GM21381 (cell line): ENCODE measurements around the gene BUD31.

Experiments used
- ATAC-seq: cut with Tn5 transposase; IDR thresholded peaks from one replicate; pipeline ENCODE4 v1.9.1; 2021; ENCODE audit warnings: mild to moderate bottlenecking, moderate library complexity; ENCODE audit not compliant: unreplicated experiment

Gene BUD31

DNA sequence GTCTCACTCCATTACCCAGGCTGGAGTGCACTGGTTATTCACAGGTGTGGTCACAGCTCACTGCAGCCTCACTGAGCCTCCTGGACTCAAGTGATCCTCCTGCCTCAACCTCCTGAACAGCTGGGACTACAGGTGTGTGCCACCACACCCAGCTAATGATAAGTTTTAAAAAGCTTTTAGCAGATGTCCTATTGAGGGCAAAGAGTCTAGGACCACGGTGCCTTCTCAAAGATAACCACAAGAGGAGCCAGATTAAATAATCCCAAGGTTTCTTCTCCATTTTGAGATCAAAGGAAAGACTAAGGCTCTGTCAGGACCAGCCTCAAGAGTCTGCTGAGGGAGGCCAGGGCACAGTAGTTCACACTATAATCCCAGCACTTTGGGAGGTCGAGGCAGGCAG is 52.5 kb downstream of the BUD31 start:
- no peak for ATAC-seq

DNA sequence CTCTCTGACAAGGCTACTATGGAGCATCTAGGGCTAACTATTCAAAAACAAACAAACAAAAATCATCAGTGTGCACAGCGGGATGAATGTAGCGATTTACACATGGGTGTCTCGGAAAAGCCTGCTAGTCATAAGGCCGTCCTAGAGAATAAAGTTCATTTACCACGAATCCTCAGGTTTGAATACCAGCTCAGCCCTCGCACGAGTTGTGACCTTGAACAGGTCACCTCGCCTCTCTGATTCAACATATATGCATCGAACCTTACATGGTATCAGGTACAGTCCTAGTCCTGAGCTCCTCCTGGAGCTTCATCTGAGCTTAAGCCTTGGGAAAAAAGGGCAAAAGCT is 56.6 kb downstream of the BUD31 start:
- ATAC-seq: no peak

DNA sequence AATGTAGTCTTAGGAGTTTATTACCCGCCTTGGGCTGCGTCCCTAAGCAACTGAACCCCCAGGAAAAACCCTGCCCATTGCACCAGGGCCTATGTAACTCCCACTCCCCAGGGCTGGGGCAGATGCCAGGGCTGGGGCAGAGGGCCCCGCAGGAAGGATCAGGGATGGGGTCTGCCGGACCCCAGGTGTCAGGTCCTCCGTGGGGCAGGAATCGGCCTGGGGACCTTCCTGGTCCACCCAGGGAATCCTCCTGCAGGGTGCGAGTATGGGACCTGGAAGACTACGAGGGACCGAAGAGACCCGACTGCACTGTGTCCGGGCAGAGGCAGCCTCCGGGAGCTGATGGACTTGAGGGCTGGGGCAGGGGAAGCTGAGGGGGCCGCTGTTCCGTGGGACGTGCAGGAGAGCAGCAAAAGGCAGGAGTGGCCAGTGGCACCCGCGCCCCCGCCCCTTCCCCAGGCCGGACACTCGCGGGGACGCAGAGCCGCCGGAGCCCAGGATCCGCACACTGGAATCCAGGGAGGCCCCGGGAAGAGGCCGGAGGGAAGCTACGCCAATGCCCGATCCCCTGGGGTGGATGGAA is 59.7 kb downstream of the BUD31 start:
- ATAC-seq: no peak
